HG03571 (cell line): Measurements from ENCODE around the gene SNCB.

Source experiments
- ATAC-seq: cut with Tn5 transposase; IDR thresholded peaks from one replicate; pipeline ENCODE4 v1.9.1; 2021; ENCODE audit not compliant: unreplicated experiment

SNCB gene

GRCh38 chr5:176644878-176645670 is 14.7 kb upstream of the SNCB start:
- ATAC-seq: no peak

- no peak for ATAC-seq
Measured at GRCh38 chr5:176644294-176644693, 14.0 kb upstream of the SNCB start.

DNA sequence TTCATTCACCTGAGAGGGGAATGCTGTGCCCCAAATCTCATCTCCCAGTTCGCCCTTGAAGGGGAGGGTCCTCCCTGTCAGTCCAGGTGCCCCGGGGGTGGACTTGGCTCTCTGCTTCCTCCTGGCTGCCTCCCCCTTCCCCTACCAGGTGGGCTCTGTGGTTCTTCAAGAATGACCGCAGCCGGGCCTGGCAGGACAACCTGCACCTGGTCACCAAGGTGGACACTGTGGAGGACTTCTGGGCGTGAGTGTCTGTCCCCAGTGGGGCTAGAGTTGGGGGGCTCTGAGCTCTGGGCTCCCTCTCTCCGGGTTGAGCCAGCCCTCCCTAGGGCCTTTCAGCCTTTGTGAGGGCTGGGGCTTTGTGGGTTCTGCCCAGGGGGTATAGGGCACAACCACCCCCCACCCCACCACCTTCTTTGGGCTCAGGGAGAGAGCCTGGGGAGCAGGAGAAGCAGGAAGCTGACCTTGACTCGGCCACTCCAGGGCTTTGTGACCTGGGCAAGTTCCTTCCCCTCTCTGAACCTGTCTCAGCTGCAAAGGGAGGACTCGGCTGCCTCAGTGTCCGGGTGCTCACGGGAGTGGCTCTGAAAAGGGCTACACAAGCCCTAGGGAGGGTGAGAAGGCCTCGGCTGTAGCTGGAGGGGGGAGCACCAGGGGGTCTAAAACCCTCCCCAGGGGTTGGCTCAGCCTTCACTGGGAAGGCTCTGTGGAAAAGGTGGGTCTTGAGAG is 13.3 kb upstream of the SNCB start:
- ATAC-seq: no peak

GRCh38 chr5:176642675-176643490 is 12.5 kb upstream of the SNCB start:
- no peak for ATAC-seq

DNA sequence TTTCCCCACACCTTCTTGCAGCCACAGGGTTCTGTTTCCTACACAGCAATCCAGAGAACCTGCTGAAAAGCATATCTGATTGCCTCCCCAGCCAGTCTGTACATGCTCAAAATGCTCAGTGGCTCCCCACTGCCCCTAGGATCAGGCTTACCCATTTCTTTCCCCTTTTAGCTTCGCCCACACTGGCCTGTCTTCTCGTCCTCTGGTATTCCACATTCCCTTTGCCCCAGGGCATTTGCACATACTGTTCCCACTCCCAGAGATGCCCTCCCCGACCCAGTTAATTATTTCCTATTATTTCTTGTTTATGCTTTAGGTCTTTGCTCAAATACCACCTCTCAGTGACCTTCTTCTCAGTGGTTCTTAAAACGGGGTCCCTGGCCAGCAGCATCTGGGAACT is 10.3 kb upstream of the SNCB start:
- ATAC-seq: no peak

DNA sequence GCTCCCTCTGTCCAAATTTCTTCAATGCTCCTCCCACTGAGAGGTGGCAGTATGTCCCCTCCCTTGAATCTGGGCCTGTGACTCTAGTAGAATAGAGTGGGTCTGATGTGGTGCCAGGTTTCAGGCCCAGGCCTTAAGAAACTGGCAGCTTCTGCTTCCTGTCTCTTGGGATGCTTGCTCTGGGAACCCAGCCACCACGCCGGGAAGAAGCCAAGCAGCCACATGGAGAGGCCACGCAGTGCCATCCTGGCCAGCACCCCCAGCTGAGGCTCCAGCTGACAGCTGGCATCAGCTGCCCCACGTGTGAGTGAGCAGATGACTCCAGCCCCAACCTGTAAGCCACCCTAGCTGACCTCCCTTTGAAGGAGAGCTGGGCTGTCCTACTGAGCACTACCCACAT is 9.6 kb upstream of the SNCB start:
- ATAC-seq: no peak

DNA sequence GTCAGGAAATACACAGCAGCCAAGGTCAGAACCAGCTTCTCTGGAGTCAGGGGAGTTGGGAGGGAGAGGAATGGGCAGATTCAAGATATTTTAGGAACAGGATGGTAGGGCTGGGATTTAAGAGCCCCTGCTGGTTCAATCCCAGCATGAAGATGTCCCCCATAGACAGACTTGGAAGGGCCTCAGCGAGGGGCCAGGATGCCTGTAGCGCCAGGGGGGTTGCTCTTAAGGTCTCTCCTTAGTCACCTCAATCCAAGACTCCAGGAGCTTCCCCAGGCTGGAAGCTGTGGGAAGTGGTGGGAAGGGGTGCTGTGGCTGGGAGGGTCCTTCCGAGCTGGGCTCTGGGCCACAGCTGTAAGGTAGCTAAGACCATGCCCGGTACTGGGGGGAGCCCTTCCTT is 8.9 kb upstream of the SNCB start:
- no peak for ATAC-seq

GRCh38 chr5:176638437-176638836 is 8.1 kb upstream of the SNCB start:
- no peak for ATAC-seq

DNA sequence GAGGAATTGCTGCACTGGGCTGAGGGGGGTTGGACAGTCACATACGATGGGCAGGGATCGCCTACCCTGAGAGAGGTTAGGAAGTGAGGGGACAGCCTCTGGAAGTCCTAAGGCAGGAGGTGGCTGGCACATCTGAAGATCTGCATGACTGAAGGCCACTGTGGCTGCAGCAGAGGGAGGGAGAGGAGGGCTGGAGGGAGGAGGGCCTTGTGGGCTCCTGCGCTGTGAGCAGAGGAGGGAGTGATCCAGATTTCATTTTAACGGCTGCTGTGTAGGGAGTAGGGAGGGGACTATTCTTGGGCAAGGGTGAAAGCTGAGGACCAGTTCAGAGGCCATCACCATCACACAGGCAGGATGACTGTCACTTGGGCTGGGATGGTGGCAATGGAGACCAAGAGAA is 7.2 kb upstream of the SNCB start:
- no peak for ATAC-seq

- ATAC-seq: no peak
Measured at GRCh38 chr5:176636426-176636825, 6.1 kb upstream of the SNCB start.

DNA sequence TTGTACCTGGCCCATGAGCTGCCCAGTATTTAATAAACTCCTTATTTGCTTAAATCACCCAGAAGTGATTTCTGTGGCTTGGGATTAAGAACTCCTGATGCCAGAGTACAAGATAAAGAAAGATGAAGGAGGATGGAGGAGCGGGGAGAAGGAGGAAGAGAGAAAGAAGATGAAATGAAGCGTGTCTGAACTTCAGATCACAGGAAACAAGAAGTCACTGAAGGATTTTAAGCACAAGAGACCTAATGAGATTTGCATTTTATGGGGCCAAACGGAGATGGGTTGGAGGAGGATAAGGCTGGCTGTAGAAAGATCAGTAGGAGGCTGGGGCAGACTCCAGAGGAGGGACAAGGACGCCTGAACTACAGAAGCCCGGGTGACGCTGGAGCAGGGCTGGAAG is 3.3 kb upstream of the SNCB start:
- no peak for ATAC-seq

GRCh38 chr5:176632745-176633144 is 2.4 kb upstream of the SNCB start:
- ATAC-seq: no peak

GRCh38 chr5:176631383-176632200 is 1.3 kb upstream of the SNCB start:
- no peak for ATAC-seq

DNA sequence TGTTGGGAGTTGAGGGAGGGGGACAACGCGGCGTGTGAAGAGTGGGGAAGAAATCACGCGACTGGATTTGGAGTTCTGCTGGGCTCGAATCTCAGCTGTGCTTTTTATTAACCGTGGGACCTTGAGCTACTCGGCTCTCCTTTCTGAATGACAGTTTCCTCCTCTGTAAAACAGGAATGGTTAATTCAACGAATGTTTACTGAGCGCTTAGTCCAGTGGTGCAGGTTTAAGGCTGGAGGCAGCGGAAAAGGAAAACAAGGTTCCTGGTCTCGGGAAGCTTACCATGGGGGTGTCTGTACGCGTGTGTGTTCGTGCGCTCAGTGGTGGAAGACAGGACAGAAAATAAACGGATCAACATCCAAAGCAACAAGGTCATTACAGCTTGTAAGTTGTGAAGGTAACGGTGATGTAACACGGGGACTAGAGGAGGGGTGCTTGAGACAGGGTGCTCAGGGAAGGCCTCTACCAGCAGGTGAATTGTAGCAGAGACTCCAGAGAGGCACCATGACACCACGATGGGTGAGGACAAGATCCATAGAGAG is 418 bp upstream of the SNCB start:
- no peak for ATAC-seq

- no peak for ATAC-seq
Measured at GRCh38 chr5:176629317-176629852, 949 bp downstream of the SNCB start.

- no peak for ATAC-seq
Measured at GRCh38 chr5:176628406-176629228, 1.7 kb downstream of the SNCB start.

DNA sequence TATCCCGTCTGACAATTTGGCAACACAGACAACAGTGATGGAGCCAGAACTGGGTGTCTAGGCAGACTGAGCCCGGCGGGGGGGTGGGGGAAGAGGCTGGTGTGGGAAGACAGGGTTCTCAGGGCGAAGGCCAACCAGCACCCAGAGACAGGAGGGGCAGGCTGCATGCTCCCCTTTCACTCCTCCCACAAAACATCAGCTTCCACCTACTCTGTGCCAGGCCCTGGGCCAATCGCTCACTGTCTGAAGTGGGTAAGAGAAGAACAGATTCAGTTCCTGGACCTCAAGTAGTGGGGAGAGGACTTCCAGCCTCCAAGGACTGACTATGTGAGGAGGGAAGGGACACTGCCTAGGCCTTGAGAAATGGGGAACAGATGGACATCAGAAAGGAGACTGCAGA is 2.8 kb downstream of the SNCB start:
- no peak for ATAC-seq

DNA sequence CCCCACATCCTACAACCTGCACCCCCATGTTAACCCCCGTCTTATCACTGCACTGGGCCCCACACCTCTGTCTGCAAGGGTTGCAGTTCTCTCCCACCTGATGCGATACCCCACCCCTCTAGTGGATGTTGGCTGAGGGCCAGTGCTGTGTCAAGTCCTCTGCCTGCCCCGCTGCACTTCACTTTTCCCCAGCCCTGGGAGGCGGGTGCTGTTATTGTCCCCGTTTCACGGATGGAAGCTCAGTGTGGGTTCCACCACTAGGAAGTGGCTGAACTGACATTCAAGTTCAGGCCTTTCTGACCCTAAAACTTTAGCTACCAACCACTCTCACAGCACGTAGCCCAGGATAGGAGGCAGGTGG is 3.5 kb downstream of the SNCB start:
- ATAC-seq: no peak
